Choroid plexus epithelial cell (primary cell): Measurements from ENCODE around the gene ANKRD65.
"Not testable (repeated sequence)": the region's sequence is repeated elsewhere in the genome, so short reads cannot be mapped to it uniquely, and the experiment has no call there.

ENCODE experiments used
- DNase-seq: peaks from one replicate; pipeline ENCODE4 v3.0.0-alpha.2; 2010; ENCODE audit warnings: low read depth
- H3K4me3 ChIP-seq: 2 replicates; pipeline ENCODE4 v1.5.1; 2011; ENCODE audit warnings: low read depth, mild to moderate bottlenecking, control low read depth, low read length, moderate library complexity
- TF ChIP-seq, protein P1 (sequence below): conservative IDR thresholded peaks from 2 replicates; pipeline ENCODE4 v1.5.1; 2011; ENCODE audit warnings: low read depth, mild to moderate bottlenecking, control low read depth, inconsistent platforms, low read length, moderate library complexity

The ANKRD65 gene

DNA sequence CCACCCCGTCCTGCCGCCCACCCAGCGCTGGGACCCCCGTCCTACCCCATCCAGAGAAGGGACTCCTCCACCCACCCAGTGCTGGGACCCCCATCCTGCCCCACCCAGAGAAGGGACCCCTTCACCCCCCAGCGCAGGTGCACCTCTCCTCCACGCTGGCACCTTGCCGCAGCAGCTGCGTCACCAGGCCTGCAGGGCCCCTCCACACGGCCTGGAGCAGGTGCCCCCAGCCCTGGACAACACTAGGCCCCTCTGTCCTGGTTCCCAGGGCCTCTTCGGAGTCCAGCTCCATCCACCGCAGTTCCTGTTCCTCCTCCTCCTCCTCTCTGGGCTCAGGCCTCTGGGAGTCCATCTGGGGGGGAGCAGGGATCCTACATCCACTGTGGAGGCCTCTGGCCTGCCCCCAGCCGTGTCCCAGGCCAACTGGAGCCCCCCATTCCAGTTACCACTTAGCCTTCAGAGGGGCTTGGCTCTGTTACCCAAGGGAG, 378 bp downstream of the ANKRD65 start:
- H3K4me3 ChIP-seq = no peak overlapping the region
- no peak for DNase-seq
- TF ChIP-seq, protein P1, sequence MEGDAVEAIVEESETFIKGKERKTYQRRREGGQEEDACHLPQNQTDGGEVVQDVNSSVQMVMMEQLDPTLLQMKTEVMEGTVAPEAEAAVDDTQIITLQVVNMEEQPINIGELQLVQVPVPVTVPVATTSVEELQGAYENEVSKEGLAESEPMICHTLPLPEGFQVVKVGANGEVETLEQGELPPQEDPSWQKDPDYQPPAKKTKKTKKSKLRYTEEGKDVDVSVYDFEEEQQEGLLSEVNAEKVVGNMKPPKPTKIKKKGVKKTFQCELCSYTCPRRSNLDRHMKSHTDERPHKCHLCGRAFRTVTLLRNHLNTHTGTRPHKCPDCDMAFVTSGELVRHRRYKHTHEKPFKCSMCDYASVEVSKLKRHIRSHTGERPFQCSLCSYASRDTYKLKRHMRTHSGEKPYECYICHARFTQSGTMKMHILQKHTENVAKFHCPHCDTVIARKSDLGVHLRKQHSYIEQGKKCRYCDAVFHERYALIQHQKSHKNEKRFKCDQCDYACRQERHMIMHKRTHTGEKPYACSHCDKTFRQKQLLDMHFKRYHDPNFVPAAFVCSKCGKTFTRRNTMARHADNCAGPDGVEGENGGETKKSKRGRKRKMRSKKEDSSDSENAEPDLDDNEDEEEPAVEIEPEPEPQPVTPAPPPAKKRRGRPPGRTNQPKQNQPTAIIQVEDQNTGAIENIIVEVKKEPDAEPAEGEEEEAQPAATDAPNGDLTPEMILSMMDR = no peak

DNA sequence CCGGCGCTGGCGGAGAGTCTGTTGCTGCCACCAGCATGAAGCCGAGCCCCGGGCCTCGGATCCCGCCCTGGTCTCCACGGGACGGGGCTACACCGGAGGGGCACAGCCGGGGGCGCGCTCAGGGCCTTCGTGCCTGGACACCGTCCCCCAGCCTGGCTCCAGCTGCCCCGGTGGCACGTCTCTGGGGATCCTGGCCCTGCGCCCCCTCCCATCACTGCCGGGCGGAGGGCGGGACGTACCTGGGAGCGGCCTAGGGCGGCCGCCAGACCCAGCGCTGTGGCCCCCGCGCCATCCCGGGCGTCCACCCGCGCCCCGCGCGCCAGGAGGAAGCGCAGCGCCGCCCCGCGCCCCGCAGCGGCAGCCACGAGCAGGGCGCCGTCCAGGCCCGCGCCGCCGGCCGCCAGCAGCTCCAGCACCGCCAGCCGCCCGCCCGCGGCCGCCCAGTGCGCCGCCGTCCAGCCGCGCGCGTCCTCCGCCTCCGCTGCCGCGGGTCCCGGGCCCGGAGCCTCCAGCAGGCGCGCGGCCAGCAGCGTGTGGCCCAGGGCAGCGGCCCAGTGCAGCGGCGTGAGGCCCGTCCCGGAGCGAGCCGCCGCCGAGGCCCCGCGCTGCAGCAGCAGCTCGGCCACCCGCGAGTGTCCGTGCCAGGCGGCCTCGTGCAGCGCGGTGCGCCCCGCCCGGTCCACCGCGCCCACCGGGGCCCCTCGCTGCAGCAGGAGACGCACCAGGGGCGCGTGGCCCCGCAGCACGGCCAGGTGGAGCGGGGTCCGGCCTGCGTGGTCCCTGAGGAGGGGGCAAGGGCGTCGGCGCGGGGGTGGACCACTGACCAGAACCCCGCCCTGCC, 1.0 kb downstream of the ANKRD65 start:
- no peak for DNase-seq
- TF ChIP-seq, protein P1 = no peak
- peak overlapping the region; percentile 30 for H3K4me3 ChIP-seq

GRCh38 chr1:1419363-1419812, 1.7 kb downstream of the ANKRD65 start:
- H3K4me3 ChIP-seq = no peak overlapping the region

GRCh38 chr1:1418464-1419362, 2.4 kb downstream of the ANKRD65 start:
- TF ChIP-seq, protein P1 = no peak
- no peak for DNase-seq
- H3K4me3 ChIP-seq = no peak overlapping the region

More at GRCh38 chr1:1419363-1419812, 1.7 kb downstream of the ANKRD65 start:
- no peak for DNase-seq
- TF ChIP-seq, protein P1 = no peak

DNA sequence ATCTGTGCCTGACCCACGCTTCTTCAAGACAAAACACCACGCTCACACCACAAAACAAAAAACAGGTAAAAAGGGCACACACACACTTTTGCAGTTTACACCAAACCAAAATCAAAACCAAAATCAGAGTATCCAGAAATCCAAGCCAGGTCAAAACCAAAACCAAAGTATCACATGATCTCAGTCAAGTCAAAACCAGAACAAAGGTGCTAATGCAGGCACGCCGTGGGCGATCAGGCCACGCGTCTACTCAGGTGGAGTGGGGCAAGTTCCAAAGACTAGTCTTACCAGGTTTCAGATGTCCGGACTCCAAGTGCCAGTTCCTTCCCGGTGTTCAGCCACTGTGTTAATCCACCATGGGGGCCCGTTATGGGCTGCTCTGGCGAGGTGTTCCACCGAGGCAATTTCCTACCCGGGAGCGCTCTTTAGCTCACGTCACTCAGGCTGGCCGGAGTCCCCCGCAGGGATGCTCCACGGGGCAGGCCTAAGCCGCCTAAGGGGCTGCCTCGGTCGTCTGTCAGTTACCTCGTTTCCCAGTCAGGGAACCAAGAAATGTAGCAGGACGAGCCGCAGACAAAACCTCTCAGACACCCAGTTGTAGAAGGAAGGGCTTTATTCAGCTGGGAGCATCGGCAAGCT, 3.1 kb downstream of the ANKRD65 start:
- not testable (repeated sequence) for DNase-seq, H3K4me3 ChIP-seq

- H3K4me3 ChIP-seq = not testable (repeated sequence)
Measured at GRCh38 chr1:1417396-1417795, 3.7 kb downstream of the ANKRD65 start.

DNA sequence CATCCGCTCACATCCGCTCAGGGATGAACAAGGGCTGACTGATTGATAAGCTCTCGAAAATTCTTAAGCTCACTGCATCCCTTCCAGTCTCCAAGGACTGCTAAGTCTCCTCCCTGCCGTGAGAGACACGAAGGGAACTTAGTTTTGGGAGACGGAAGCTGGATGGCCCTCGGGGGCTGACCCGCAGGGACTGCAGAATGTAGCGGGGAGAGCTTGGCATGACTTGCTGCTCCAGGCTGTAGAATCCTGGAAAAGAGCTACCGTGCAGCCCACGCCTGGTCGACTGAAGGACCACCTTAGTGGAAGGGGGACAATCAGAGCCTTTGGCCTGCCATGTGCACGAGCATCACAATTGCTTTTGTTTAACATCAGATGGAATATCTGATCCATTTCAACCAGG, 5.3 kb downstream of the ANKRD65 start:
- DNase-seq = no peak
- H3K4me3 ChIP-seq = no peak overlapping the region
- TF ChIP-seq, protein P1 = no peak

More at GRCh38 chr1:1417396-1417795, 3.7 kb downstream of the ANKRD65 start:
- DNase-seq = not testable (repeated sequence)

GRCh38 chr1:1412311-1412902, 8.7 kb downstream of the ANKRD65 start:
- DNase-seq, H3K4me3 ChIP-seq: not testable (repeated sequence)
